Stimulated activated CD4-positive, alpha-beta T cell treated with anti-CD3 and anti-CD28 coated beads, TNF-alpha, amount 100 ng/mL, for 1 hour (primary cell): Measurements from ENCODE around the gene LIN7C.
A peak's percentile ranks its signal among the peaks of the same experiment; 100 is the strongest.

ENCODE experiments used
- DNase-seq, 3 donors: peaks; one replicate each; pipeline ENCODE4 v3.0.0-alpha.2; 2020; ENCODE audit warnings: low read depth in 3 of 3, low spot score in 1 of 3

The LIN7C gene

DNA sequence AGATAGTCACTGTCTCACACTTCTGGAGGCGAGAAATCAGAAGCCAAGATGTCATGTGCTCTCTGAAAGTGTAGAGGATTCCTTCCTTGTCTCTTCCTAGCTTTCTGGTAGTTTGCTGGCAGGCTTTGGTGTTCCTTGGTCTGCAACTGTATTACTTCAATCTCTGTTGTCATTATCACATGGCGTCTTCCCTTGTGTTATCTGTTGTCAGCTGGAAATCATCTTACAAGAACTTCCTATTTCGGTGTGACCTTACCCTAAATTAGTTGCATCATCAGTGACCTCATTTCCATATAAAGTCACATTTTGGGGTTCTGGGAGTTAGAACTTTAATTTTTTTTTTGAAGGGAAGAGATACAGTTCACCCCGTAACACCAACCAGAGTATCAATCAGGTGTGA is 3.3 kb upstream of the LIN7C start:
- no peak for DNase-seq

DNA sequence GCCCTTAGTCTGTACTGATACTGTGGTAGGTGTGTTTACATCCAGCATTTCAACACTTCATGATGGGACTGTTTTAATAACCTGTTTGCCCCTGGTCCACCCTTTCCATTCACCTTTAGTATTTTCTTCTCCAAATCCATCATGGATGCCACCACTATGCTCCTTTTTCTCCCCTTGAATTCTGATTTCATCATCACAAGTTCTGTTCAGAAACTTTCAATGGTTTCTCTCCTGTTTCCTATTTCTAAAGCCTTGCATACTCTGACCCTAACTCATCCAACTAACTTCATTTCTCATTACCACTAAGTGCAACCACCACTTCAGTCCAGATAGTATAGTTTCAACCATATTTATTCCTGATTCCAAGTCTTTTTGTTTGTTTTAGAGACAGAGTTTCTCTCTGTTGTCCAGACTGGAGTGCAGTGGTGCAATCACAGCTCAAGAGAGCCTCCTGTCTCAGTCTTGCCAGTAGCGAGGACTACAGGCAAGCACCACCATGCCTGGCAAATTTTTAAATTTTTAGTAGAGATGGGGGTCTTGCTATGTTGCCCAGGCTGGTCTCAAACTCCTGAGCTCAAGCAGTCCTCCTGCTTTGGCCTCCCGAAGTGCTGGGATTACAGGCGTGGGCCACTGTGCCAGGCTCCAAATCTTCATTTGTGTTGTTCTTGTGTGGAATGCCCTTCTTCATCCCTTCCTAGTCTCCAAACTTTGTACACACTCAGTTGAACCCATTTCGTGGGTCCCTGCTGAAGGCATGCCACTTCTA is 1.2 kb upstream of the LIN7C start:
- DNase-seq, result no peak

GRCh38 chr11:27505781-27506180 is 788 bp downstream of the LIN7C start:
- DNase-seq, result no peak

DNA sequence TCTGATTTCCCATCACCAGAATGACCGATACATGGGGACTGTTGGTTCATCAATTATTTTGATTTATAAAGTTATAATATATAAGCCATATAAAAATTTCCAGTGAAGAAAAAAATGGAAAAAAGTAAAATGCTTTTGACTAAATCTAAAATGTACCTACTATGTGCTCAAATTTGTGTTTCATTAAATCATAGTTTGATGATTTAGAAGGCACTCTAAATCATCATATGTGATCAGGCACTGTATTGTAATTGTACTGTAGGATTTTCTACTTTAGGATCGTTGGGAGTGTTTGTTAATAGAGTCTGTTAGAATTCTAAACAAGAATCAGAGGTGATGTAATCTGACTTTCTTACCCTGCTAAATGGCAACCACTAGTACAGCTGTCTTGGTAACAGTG is 2.4 kb downstream of the LIN7C start:
- no peak for DNase-seq

GRCh38 chr11:27501100-27501499 is 5.5 kb downstream of the LIN7C start:
- no peak for DNase-seq

DNA sequence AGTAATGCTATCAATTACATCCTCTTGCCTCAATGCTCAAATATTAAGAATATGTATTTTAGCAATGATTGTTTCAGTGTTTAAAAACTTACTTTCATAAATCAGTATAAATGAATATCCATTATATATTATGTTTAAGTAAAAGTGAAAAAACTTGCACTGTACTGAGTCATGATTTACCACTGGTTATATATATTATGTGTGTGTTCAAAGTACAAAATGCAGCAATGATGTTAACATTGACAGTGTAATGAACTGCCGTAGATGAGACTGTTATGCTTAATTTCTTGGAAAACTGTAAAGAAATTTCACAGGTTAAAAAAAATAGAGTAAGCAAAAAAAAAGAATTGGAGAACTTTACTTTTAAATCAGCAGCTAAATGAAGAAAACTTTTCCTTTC is 8.7 kb downstream of the LIN7C start:
- DNase-seq, result no peak

GRCh38 chr11:27497284-27497866 is 9.2 kb downstream of the LIN7C start:
- no peak for DNase-seq

DNA sequence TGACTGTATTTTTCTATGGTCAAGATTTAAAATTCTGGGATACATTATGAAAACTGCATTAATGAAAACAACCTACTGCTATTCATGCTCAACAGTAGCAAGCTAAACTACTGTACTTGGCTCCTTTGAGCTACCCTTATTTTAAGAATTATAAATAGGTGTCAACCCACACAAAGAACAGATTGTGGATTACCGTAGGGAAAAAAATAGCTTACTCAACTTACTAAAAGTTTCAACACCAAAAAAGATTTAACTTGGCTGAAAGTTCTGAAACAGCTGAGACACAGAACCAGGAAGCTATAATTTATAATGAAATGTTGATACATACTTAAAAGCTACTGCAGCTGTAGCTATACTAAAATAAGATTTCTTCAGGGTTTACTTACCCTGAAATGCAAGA is 10.1 kb downstream of the LIN7C start:
- DNase-seq, result no peak

GRCh38 chr11:27495710-27496300 is 10.8 kb downstream of the LIN7C start:
- DNase-seq, result no peak

DNA sequence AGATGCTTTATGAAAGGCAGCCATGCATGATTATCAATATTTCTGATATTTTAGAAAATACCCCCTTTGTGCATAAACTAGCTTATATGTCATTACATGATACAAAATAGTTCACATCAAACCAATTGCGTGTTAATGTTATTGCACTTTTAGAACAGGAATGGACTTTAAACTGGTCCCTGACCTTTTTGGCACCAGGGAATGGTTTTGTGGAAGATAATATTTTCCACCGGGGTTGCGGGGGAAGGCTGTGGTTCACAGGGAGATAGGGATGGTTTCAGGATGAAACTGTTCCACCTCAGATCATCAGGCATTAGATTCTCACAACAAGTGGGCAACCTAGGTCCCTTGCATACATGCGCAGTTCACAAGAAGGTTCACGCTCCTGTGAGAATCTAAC is 17.5 kb downstream of the LIN7C start:
- DNase-seq, result no peak

DNA sequence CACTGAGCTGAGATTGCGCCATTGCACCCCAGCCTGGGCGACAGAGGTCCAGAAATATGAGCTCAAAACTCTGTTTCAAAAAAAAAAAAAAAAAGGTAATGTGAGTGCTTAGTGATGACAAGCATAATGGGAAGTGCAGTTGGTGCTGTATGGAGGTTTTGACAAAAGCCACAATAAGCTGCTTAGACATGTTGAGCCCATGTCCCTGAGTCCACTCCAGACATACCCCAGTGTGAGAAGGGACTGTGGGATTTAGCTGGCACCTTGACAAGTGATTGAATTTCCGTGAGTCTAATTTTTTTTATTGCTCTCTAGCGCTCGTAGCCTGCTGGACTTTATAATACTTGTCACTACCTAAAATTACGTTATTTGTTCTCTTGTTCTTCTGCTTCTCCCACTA is 18.9 kb downstream of the LIN7C start:
- no peak for DNase-seq

DNA sequence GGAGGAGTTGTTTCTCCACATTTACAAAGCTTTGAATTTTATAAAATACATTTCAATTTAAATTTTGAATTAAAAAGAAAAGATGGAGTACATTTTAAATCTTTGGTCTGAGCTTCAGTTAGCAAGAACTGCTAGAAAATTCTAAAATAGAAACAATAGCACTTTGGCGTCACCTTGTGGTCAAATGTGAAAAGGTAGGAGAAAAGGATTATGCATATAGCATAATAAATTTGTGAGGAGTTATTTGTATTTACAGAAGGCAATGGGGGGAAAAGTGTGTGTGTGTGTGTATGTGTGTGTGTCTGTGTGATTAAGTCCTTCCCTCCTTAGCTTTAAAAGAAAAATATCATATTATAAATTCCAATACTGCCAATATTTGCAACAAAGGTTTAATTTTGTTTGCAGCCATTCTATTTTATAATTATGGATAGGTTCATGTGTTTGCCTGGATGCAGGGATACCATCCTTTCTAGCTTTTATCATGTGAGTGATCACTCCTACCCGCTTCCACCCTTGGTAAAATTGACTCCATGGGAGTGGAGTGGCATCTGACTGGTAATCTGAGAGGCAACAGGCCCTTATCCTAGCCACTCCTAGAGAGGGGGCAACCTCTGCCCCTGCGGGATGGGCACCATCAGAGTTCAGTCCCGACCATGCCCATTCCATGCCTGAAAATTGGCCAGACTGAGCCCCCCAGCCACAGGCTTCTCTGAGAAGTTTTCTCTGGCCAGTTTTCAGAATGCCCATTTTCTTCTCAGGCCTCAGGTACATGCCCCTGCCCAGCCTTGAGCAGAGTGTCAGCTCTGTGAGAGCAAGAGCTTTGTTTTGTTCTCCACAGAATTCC is 20.4 kb downstream of the LIN7C start:
- no peak for DNase-seq

- DNase-seq, result no peak
Measured at GRCh38 chr11:27482793-27483192, 23.8 kb downstream of the LIN7C start.

GRCh38 chr11:27481992-27482391 is 24.6 kb downstream of the LIN7C start:
- no peak for DNase-seq

DNA sequence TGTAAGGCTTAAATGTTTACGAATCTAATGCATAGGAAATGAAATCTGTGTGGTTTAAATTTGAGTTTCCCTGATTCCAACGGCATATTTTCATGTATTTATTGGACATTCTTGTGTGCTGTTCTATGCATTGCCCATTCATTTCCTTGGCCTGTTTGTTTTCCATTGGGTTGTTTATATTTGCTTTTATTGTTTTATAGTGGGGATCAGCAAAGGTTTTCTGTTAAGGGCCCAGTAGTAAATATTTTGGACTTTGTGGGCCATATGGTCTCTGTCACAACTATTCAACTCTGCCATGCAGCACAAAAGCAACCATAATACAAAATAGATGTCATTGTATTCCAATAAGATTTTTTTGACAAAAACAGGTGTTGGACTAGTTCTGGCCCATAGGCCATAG is 28.7 kb downstream of the LIN7C start:
- no peak for DNase-seq

- no peak for DNase-seq
Measured at GRCh38 chr11:27477243-27477642, 29.3 kb downstream of the LIN7C start.

GRCh38 chr11:27475622-27476021 is 30.9 kb downstream of the LIN7C start:
- no peak for DNase-seq

DNA sequence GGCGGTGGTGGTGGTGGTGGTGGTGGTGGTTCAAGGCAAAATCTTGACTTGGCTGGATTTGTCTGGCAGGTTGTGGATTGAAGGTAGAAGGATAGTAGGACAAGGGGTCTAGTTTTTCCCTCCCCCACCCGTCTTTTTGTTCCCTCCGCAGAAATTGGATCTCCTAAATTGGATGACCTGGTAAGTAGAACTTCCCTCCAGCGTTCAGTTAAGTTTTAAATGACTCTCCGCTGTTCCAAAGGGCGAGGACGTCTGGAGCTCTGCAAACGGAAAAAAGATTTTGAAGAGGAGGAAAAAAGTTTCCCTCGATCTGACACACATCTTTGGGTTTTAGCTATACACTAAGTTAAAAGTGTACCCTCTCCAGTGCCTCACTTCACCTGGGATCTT is 33.6 kb downstream of the LIN7C start:
- DNase-seq, result no peak

DNA sequence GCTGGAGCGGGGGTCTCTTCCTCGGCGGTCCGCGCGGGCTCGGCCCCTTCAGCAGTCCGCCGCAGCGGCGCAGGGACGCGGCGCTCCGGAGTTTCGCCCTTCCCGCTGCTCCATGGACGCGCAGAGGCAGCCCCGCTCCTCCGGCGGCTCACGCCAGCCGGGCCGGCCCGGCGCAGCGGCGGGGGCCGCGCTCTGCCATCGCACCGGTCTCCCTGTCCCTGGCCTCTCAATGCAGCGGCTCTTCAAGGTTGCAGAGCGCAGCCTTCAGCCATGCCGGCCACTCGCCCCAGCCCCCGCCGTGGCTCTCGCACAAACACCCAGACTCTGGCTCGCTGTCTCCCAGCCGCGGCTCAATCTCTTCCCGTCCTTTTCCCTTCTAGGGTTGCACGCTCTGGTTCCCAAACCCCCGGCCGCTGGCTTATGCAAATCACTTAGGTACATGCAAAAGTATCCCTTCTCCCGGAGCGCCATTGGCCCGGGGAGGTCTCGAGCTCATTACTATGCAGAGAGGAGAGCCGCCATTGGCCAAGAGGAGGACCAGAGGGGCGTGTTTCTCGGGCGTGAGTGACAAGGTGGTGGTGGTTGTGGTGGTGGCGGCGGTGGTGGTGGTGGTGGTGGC is 34.1 kb downstream of the LIN7C start, which contains the start of gene LGR4:
Gene LGR4 (minus strand): TSS at position 393 of the 619 bp plus-strand sequence. CDS start 488 bp downstream, outside the sequence.
- peak; percentile 26 to 51 (median 40) for DNase-seq

DNA sequence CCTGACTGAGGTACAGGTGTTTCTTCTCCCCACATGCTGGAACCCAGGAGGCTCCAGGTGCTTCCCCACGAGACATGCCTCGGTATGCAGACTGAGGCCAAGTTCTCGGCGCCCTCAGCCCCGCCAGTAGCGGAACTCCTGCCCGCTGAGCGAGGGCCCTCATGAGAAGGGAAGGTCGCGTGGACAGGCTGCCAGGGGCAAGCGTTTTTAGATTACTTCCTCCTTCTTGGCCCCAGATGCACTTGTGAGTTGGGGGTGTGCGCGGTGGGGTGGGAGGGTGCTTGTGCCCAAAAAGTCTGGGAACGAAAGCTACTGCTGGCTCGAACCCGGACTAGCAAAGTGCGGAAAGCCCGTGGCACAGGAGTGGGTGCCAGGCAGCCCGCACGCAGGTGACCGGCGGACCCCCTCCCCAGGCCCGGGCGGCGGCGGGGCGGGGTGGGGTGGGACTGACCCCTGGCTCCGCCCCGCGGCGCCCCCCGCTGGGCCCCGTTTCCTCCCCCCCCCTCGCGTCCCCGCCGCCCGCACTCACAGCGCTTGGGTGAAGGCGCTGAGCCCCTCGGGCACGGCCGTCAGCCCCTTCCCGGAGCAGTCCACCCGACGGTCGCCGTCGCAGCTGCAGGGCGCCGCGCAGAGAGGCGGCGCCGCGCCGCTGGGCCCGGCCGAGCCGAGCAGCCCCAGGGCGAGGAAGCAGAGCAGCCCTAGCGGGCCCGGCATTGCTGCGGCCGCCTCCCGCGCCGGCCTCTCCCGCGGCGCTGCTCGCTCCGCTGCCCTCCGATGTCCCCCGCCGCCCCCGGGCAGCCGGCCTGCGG is 34.8 kb downstream of the LIN7C start:
- DNase-seq, result no peak
